ENCODE measurements around the gene JAZF1. TPM values are rescaled to one million over a fixed set of nuclear protein-coding genes. Genes with fewer than 3 reads are reported as not detected.

Gene JAZF1
- total and polyA plus RNA-seq, 10 of the 15 experiments (the other 5 are each of a cell fraction or from before 2014, with no cell fraction given) = 0.04 to 0.82 (median 0.15) TPM; not detected in 3

GRCh38 chr7:27939893-27940292 is 240.7 kb downstream of the JAZF1 start (continued):
- TF ChIP-seq BMI1 (IDR thresholded peaks at IDR 0.05; ENCODE audit: borderline replicate concordance) (no peak), ATF2 (IDR thresholded peaks at IDR 0.05; ENCODE audit: low read length) (no peak)

DNA sequence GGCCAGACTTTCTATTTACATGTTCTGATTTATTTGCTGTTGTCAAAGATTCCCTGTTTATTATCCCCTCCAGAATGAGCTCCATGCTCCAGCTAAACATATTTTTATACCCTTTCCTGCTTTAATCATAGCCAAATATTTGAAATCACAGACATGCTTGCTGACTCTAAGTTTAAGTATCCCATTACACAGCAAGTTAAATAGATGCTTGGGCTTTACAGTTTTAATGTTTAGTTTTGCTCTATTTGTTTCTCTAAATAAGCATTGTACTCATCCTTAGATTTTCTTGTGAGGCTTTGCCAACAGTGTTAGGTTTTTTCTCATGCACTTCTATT is 243.9 kb downstream of the JAZF1 start:
- no peak overlapping the region for H3K4me3 ChIP-seq
- H4K20me1 ChIP-seq (ENCODE audit: control insufficient read depth, insufficient read depth) = no peaks in the 10 kb centered on the region
- intact Hi-C loops (cut with micrococcal nuclease; ENCODE audit: unreplicated experiment) = no loop called here
- ATAC-seq = no peak
- BruUV-seq (replicated peaks) = no TSS peak
- H3K79me2 ChIP-seq (ENCODE audit: control insufficient read depth, insufficient read depth, low read length) = no peaks in the 10 kb centered on the region
- in situ Hi-C loops (cut with MboI) = no loop called here
- no peak for TF ChIP-seq RBBP5 (conservative IDR thresholded peaks at IDR 0.05)
- TF ChIP-seq FOXM1 (IDR thresholded peaks at IDR 0.05; ENCODE audit: low read depth, low read length) = no peak
- TF ChIP-seq, protein P1, sequence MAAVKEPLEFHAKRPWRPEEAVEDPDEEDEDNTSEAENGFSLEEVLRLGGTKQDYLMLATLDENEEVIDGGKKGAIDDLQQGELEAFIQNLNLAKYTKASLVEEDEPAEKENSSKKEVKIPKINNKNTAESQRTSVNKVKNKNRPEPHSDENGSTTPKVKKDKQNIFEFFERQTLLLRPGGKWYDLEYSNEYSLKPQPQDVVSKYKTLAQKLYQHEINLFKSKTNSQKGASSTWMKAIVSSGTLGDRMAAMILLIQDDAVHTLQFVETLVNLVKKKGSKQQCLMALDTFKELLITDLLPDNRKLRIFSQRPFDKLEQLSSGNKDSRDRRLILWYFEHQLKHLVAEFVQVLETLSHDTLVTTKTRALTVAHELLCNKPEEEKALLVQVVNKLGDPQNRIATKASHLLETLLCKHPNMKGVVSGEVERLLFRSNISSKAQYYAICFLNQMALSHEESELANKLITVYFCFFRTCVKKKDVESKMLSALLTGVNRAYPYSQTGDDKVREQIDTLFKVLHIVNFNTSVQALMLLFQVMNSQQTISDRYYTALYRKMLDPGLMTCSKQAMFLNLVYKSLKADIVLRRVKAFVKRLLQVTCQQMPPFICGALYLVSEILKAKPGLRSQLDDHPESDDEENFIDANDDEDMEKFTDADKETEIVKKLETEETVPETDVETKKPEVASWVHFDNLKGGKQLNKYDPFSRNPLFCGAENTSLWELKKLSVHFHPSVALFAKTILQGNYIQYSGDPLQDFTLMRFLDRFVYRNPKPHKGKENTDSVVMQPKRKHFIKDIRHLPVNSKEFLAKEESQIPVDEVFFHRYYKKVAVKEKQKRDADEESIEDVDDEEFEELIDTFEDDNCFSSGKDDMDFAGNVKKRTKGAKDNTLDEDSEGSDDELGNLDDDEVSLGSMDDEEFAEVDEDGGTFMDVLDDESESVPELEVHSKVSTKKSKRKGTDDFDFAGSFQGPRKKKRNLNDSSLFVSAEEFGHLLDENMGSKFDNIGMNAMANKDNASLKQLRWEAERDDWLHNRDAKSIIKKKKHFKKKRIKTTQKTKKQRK (IDR thresholded peaks at IDR 0.05; ENCODE audit: low read depth, low read length) = no peak
- no peak for TF ChIP-seq ZNF217 (IDR thresholded peaks at IDR 0.05)
- no peak for TF ChIP-seq ESRRA (IDR thresholded peaks at IDR 0.05; ENCODE audit: low read length)
- TF ChIP-seq GABPA (IDR thresholded peaks at IDR 0.05; ENCODE audit: low read depth) = no peak
- no peak for TF ChIP-seq EGR1 (IDR thresholded peaks at IDR 0.05; ENCODE audit: borderline replicate concordance in 1 of 2, low read depth in 2 of 2, low read length in 2 of 2)
- TF ChIP-seq, protein P2, sequence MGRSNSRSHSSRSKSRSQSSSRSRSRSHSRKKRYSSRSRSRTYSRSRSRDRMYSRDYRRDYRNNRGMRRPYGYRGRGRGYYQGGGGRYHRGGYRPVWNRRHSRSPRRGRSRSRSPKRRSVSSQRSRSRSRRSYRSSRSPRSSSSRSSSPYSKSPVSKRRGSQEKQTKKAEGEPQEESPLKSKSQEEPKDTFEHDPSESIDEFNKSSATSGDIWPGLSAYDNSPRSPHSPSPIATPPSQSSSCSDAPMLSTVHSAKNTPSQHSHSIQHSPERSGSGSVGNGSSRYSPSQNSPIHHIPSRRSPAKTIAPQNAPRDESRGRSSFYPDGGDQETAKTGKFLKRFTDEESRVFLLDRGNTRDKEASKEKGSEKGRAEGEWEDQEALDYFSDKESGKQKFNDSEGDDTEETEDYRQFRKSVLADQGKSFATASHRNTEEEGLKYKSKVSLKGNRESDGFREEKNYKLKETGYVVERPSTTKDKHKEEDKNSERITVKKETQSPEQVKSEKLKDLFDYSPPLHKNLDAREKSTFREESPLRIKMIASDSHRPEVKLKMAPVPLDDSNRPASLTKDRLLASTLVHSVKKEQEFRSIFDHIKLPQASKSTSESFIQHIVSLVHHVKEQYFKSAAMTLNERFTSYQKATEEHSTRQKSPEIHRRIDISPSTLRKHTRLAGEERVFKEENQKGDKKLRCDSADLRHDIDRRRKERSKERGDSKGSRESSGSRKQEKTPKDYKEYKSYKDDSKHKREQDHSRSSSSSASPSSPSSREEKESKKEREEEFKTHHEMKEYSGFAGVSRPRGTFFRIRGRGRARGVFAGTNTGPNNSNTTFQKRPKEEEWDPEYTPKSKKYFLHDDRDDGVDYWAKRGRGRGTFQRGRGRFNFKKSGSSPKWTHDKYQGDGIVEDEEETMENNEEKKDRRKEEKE (IDR thresholded peaks at IDR 0.05) = no peak
- TF ChIP-seq ZBED1 (IDR thresholded peaks at IDR 0.05; ENCODE audit: borderline replicate concordance) = no peak
- TF ChIP-seq, protein P3, sequence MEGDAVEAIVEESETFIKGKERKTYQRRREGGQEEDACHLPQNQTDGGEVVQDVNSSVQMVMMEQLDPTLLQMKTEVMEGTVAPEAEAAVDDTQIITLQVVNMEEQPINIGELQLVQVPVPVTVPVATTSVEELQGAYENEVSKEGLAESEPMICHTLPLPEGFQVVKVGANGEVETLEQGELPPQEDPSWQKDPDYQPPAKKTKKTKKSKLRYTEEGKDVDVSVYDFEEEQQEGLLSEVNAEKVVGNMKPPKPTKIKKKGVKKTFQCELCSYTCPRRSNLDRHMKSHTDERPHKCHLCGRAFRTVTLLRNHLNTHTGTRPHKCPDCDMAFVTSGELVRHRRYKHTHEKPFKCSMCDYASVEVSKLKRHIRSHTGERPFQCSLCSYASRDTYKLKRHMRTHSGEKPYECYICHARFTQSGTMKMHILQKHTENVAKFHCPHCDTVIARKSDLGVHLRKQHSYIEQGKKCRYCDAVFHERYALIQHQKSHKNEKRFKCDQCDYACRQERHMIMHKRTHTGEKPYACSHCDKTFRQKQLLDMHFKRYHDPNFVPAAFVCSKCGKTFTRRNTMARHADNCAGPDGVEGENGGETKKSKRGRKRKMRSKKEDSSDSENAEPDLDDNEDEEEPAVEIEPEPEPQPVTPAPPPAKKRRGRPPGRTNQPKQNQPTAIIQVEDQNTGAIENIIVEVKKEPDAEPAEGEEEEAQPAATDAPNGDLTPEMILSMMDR (IDR thresholded peaks at IDR 0.05 in 2 of 3, conservative IDR thresholded peaks at IDR 0.05 in 1 of 3; ENCODE audit: control insufficient read depth in 2 of 3, extremely low read depth in 1 of 3, insufficient read depth in 1 of 3, low read depth in 3 of 3, low read length in 3 of 3) = no peak
- no peak for TF ChIP-seq BCL11A (IDR thresholded peaks at IDR 0.05; ENCODE audit: low read depth, low read length)
- no peak for TF ChIP-seq PAX5 (IDR thresholded peaks at IDR 0.05; ENCODE audit: borderline replicate concordance, low read depth, low read length)
- no peak for TF ChIP-seq HDAC2 (IDR thresholded peaks at IDR 0.05)
- TF ChIP-seq YBX1 (IDR thresholded peaks at IDR 0.05) = no peak
- H3K9me3 ChIP-seq (replicated peaks; ENCODE audit: control insufficient read depth, insufficient read depth, low read length) = no peaks in the 10 kb centered on the region
- H2AFZ ChIP-seq (ENCODE audit: control insufficient read depth, low read depth, low read length) = no peak overlapping the region
- H3K27me3 ChIP-seq (replicated peaks in 1 of 2; ENCODE audit: control insufficient read depth in 2 of 2, insufficient read depth in 2 of 2, low read length in 1 of 2) = no peaks in the 10 kb centered on the region
- ChIA-PET RAD21 (ENCODE audit: unreplicated experiment) (no interaction called here), CTCF (interaction anchor here (1.0 to 1.7 kb wide), 5 partner anchors 10 to 741 kb away, joined by 3 to 7 read pairs (median 4); no protein-coding TSS in a partner anchor), SMC1A (ENCODE audit: uncharacterized antibody, unreplicated experiment) (interaction anchor here (1.1 to 1.6 kb wide), 3 partner anchors 15 to 741 kb away, joined by 3 to 7 read pairs (median 4); no protein-coding TSS in a partner anchor), POLR2A (no interaction called here)
- no peak overlapping the region for H3K4me2 ChIP-seq (ENCODE audit: control insufficient read depth, insufficient read depth)
- DNase-seq (ENCODE audit: low read depth, low spot score) = no peak
- no peak overlapping the region for H3K9ac ChIP-seq (ENCODE audit: control insufficient read depth, insufficient read depth, low read length)
- FAIRE-seq = no peak
- H3K36me3 ChIP-seq (ENCODE audit: control insufficient read depth in 2 of 2, insufficient read depth in 2 of 2, low read length in 1 of 2) = no peaks in the 10 kb centered on the region
- no peak overlapping the region for H3K27ac ChIP-seq (ENCODE audit: control insufficient read depth, insufficient read depth)
- H3K4me1 ChIP-seq (ENCODE audit: control insufficient read depth, insufficient read depth, low read length) = no peaks in the 10 kb centered on the region
